Breast epithelium (tissue), 4 donors: ENCODE measurements around the gene RANBP2. TPM values are rescaled to one million over a fixed set of nuclear protein-coding genes. Genes with fewer than 3 reads are reported as not detected.

Experiments used
- DNase-seq, 2 donors: peaks; one replicate each; pipeline ENCODE4 v3.0.0-alpha.2; 2019; ENCODE audit warnings: low spot score in 2 of 2
- H3K27ac ChIP-seq, 2 donors: fragments of 200-600 bp; sonication (generic) in 1 of 2; one replicate each; pipeline ENCODE4 v1.5.1; 2016 to 2019; ENCODE audit warnings: mild to moderate bottlenecking in 1 of 2
- H3K27me3 ChIP-seq, 2 donors: fragments of 200-600 bp; sonication (generic) in 1 of 2; one replicate each; pipeline versions ENCODE4 v1.5.1 to v1.6.0; 2017 to 2019; ENCODE audit warnings: control low read depth in 1 of 2, mild to moderate bottlenecking in 1 of 2
- H3K36me3 ChIP-seq: fragments of 200-600 bp; one replicate; pipeline ENCODE4 v1.5.1; 2019
- H3K4me1 ChIP-seq, 2 donors: fragments of 200-600 bp; sonication (generic); one replicate each; pipeline ENCODE4 v1.5.1; 2016 to 2019; ENCODE audit warnings: control low read depth in 1 of 2
- H3K4me3 ChIP-seq, 3 donors: fragments of 200-600 bp; sonication (generic); 1 replicate in 2 of 3; 2 replicates in 1 of 3; pipeline ENCODE4 v1.5.1; 2016 to 2019; ENCODE audit warnings: mild to moderate bottlenecking in 3 of 3, moderate library complexity in 2 of 3
- H3K9me3 ChIP-seq, 2 donors: fragments of 200-600 bp; sonication (generic) in 1 of 2; one replicate each; pipeline ENCODE4 v1.5.1; 2016 to 2019; ENCODE audit warnings: control low read depth in 1 of 2
- POLR2A ChIP-seq: fragments of 450-650 bp; IDR thresholded peaks from one replicate; pipeline ENCODE4 v1.6.1; 2016; ENCODE audit warnings: antibody characterized with exemption, mild to moderate bottlenecking, moderate library complexity
- POLR2AphosphoS5 ChIP-seq, 3 donors: sonication (generic); formaldehyde crosslinking; IDR thresholded peaks; one replicate each; pipeline ENCODE4 v1.6.1; 2017; ENCODE audit warnings: antibody characterized with exemption in 3 of 3
- intact Hi-C: fragments of 100-400 bp; cut with DNase I; formaldehyde crosslinking; loops from one replicate; pipeline ENCODE4 v1.15.1; 2023; ENCODE audit warnings: low total_unique reads
- total RNA-seq, 3 donors: library from RNA; depleted of rRNA; stranded (reverse); fragments of >200 nt; gene quantifications; one replicate each; pipeline ENCODE4 v1.1.0, GENCODE V29; 2016
- TF ChIP-seq, protein P1 (sequence below), 3 donors: fragments of 450-650 bp; IDR thresholded peaks; one replicate each; pipeline ENCODE4 v1.5.1; 2016 to 2017; ENCODE audit warnings: antibody characterized with exemption in 3 of 3, mild to moderate bottlenecking in 3 of 3, moderate library complexity in 3 of 3

Gene RANBP2
- total RNA-seq, 3 donors from 2014 or later = 78.1 to 131 (median 91.1) TPM

DNA sequence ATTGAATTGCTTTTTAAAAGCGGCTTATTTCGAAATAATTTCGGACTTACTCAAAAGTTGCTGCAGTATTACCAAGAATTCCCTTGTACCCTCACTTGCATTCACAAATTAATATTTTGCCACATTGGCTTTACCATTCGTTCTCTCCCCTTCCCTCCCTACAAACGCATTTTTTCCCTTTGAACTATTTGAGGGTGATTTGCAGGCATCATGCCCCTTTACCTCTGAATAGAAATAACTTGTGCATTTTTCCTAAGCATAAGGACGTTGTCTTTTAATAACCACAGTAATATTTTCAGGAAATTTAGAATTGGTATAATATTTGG is 67.9 kb downstream of the RANBP2 start:
- DNase-seq = no peak
- no peak for TF ChIP-seq POLR2AphosphoS5 (IDR thresholded peaks at IDR 0.05)
- TF ChIP-seq, protein P1, sequence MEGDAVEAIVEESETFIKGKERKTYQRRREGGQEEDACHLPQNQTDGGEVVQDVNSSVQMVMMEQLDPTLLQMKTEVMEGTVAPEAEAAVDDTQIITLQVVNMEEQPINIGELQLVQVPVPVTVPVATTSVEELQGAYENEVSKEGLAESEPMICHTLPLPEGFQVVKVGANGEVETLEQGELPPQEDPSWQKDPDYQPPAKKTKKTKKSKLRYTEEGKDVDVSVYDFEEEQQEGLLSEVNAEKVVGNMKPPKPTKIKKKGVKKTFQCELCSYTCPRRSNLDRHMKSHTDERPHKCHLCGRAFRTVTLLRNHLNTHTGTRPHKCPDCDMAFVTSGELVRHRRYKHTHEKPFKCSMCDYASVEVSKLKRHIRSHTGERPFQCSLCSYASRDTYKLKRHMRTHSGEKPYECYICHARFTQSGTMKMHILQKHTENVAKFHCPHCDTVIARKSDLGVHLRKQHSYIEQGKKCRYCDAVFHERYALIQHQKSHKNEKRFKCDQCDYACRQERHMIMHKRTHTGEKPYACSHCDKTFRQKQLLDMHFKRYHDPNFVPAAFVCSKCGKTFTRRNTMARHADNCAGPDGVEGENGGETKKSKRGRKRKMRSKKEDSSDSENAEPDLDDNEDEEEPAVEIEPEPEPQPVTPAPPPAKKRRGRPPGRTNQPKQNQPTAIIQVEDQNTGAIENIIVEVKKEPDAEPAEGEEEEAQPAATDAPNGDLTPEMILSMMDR (IDR thresholded peaks at IDR 0.05) = no peak
- no peak for TF ChIP-seq POLR2A
- Histone ChIP-seq H3K9me3 (no peaks in the 10 kb centered on the region), H3K4me1 (no peaks in the 10 kb centered on the region), H3K4me3 (peak overlapping the region; percentile 55 to 94 (median 87)), H3K36me3 (no peaks in the 10 kb centered on the region), H3K27me3 (no peaks in the 10 kb centered on the region), H3K27ac (peak overlapping the region; percentile 84 to 92)
- intact Hi-C loops = no loop called here

DNA sequence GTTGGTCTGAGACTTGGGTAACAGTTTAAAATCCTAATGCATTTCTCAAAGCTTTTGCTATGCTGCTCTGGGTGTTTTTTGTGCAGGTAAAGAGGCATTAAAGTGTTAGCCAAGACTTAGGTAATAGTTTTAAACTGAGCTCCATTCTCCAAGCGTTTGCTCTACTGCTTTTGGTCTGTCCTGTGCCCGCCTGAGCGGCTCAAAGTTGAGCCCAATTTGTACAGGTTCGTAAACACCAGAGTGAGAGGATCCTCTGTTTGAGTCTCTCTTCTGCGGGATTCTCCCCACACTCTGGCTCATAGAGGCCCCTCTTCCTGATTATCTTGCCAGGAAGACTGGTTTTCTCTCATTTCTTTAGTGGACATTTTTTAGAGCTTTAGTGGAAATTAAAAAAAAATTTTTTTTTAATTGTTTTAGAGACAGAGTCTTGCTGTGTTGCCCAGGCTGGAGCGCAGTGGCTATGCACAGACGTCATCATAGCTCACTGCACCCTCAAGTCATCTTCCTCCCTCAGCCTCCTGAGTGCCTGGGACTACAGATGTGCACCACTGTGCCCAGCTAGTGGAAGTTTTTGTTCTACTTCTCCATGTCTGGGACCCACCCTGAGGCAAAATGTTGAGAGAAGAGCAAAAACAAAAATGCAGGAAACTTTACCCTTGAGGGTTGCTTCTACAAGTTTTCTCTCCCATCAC is 83.9 kb downstream of the RANBP2 start:
- intact Hi-C loops = no loop called here
- Histone ChIP-seq H3K4me3 (no peak overlapping the region), H3K4me1 (no peaks in the 10 kb centered on the region), H3K27ac (no peak overlapping the region), H3K27me3 (no peaks in the 10 kb centered on the region), H3K36me3 (no peaks in the 10 kb centered on the region), H3K9me3 (no peaks in the 10 kb centered on the region)
- no peak for DNase-seq
- no peak for TF ChIP-seq POLR2A
- TF ChIP-seq POLR2AphosphoS5 (IDR thresholded peaks at IDR 0.05) = no peak
- TF ChIP-seq, protein P1 (IDR thresholded peaks at IDR 0.05) = no peak

DNA sequence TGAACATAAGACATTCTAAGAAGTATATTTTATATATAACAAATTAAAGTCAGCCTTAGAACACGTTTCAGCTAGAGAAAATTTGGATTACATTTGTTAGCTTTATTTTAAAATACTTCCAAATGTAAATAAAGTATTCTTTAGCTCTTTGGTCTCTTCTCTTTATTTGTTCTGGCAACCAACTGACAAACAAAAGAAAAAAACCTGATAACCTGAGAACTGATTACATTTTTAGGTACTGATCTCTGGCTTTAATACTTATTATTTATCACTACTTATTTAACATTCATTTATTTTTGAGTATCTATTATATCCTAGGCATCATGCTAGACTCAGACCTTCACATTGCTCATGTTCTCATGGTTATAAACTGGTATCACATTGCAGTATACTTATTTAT is 85.8 kb downstream of the RANBP2 start:
- intact Hi-C loops = no loop called here
- Histone ChIP-seq H3K4me1 (no peaks in the 10 kb centered on the region), H3K4me3 (no peak overlapping the region), H3K27me3 (no peaks in the 10 kb centered on the region), H3K27ac (no peak overlapping the region), H3K9me3 (peaks cover 5% of the 10 kb centered on the region in 2 donors), H3K36me3 (no peaks in the 10 kb centered on the region)
- no peak for TF ChIP-seq POLR2AphosphoS5 (IDR thresholded peaks at IDR 0.05)
- TF ChIP-seq, protein P1 (IDR thresholded peaks at IDR 0.05) = no peak
- no peak for DNase-seq

DNA sequence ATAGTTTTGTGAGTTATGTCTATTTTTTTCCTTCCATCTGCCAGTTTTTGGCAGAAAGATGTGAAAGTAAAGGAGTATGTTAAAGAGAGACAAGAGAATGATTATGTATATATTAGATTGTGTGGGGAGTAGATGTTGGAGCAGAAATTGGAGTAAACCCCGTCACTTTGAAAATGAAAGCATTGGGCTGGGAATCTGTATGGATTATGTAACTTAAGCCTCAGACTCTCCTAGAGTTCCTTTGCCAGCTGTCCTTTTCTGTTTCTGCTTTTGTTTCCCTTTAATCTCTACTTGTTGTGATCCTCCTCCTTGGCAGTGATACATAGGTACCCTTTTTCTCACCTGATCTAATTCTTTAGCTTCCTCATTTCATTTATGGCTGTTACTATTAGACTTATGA is 86.5 kb downstream of the RANBP2 start:
- H3K4me1 ChIP-seq = no peaks in the 10 kb centered on the region
- TF ChIP-seq, protein P1 (IDR thresholded peaks at IDR 0.05) = no peak
- TF ChIP-seq POLR2A = no peak
- no peak for TF ChIP-seq POLR2AphosphoS5 (IDR thresholded peaks at IDR 0.05)
- DNase-seq = no peak
- no peaks in the 10 kb centered on the region for H3K36me3 ChIP-seq
- H3K4me3 ChIP-seq = no peak overlapping the region
- H3K27me3 ChIP-seq = no peaks in the 10 kb centered on the region
- peaks cover 5 to 7% of the 10 kb centered on the region in 2 donors for H3K9me3 ChIP-seq
- no peak overlapping the region for H3K27ac ChIP-seq
- intact Hi-C loops = no loop called here

DNA sequence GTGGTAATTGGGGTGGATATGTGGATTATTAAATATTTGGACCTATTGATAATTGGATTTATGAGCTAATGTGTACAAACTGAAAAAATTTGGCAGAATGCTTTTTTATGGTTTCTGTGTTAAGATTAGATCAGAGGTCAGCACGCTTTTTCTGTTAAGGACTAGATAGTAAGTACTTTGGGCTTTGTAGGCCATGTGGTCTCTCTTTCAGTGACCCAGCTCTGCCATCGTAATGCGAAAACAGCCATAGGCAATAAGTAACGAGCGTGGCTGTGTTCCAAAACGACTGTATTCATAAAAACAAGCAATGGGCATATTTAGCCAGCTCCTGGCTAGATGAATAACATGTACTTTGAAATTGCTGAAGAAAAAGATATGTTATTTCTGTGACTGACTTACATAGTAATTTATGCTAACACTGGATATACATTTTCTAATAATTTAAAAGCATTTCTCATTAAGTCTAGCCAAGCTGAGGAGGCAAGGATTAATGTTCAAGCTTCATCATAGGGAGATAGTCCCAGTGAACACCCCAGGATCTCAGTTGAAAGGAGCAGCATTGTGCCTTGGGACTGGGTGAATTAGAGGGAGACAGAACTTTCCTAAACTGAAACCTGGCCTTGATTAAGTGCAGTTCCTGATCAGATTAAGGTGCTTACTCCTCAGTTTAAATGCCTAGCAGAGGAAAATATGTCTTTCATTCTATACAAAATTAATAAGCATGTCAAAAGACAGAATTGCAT is 87.3 kb downstream of the RANBP2 start:
- no peak for DNase-seq
- Histone ChIP-seq H3K27ac (no peak overlapping the region), H3K27me3 (no peaks in the 10 kb centered on the region), H3K4me1 (no peaks in the 10 kb centered on the region), H3K9me3 (peaks cover 5 to 7% of the 10 kb centered on the region in 2 donors), H3K36me3 (no peaks in the 10 kb centered on the region), H3K4me3 (no peak overlapping the region)
- intact Hi-C loops = no loop called here
- TF ChIP-seq POLR2AphosphoS5 (IDR thresholded peaks at IDR 0.05) (no peak), POLR2A (no peak)
- TF ChIP-seq, protein P1 (IDR thresholded peaks at IDR 0.05) = no peak
